ENCODE measurements around the gene SRSF1. TPM values are rescaled to one million over a fixed set of nuclear protein-coding genes. Genes with fewer than 3 reads are reported as not detected.

Gene SRSF1
- total RNA-seq, 2 experiments from 2014 or later, result 314 to 323 TPM

- POLR2A ChIA-PET, result no interaction called here
- no peaks in the 10 kb centered on the region for H3K36me3 Mint-ChIP-seq
- no peak overlapping the region for H3K27ac Mint-ChIP-seq
- H3K4me3 Mint-ChIP-seq, result no peak overlapping the region
- DNase-seq (no peak), ATAC-seq (ENCODE audit: low read depth) (no peak)
- H3K4me1 Mint-ChIP-seq, result no peaks in the 10 kb centered on the region
- H3K9me3 Mint-ChIP-seq, result no peaks in the 10 kb centered on the region
- H3K27me3 Mint-ChIP-seq, result peaks cover 24% of the 10 kb centered on the region
Measured at GRCh38 chr17:58041161-58041560, 34.1 kb upstream of the SRSF1 start.

DNA sequence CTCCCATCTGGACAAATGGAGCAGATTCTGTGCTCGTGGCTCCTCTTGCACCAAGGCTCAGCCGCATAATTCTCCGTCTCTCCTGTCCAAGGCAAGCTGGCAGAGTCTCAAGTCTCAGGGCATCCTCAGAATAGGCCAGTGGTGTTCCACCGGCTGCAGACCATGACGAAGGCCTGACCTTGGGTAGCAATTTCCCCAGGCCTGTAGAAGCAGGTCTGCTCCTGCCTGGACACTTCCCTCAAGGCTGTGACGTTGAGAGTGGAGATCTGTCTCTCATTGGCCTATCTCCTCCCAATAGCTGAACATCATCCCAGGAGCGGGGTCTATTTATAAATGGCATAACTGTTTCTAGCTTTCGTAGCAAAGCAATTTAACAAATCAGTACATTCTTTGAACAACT, 33.3 kb upstream of the SRSF1 start:
- H3K36me3 Mint-ChIP-seq, result no peaks in the 10 kb centered on the region
- ATAC-seq (ENCODE audit: low read depth) (no peak), DNase-seq (no peak)
- peaks cover 24% of the 10 kb centered on the region for H3K27me3 Mint-ChIP-seq
- no peaks in the 10 kb centered on the region for H3K9me3 Mint-ChIP-seq
- no peak overlapping the region for H3K27ac Mint-ChIP-seq
- no peak overlapping the region for H3K4me3 Mint-ChIP-seq
- no peaks in the 10 kb centered on the region for H3K4me1 Mint-ChIP-seq
- POLR2A ChIA-PET, result no interaction called here

DNA sequence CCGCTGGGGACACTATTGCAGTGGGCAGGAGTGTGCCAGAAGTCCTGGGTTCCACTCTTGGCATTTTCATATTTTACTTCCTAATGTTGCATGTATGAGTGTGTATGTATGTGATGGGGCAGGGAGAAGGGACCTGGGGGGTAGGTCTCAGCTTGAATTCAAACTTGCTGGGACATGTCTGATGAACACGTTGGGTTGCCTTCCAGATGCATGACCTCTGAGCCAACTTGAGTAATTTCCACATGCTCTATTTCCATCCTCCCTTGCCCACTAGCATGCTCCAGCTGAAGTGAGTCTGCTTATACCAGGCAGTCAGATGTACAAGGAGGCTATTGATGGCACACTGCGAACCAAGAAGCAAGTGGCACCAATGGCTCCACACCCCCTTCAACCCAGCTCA, 32.9 kb upstream of the SRSF1 start:
- Mint-ChIP-seq H3K4me3 (no peak overlapping the region), H3K4me1 (no peaks in the 10 kb centered on the region), H3K27me3 (peaks cover 24% of the 10 kb centered on the region), H3K27ac (no peak overlapping the region), H3K9me3 (no peaks in the 10 kb centered on the region), H3K36me3 (no peaks in the 10 kb centered on the region)
- DNase-seq (no peak), ATAC-seq (ENCODE audit: low read depth) (no peak)
- POLR2A ChIA-PET, result no interaction called here

DNA sequence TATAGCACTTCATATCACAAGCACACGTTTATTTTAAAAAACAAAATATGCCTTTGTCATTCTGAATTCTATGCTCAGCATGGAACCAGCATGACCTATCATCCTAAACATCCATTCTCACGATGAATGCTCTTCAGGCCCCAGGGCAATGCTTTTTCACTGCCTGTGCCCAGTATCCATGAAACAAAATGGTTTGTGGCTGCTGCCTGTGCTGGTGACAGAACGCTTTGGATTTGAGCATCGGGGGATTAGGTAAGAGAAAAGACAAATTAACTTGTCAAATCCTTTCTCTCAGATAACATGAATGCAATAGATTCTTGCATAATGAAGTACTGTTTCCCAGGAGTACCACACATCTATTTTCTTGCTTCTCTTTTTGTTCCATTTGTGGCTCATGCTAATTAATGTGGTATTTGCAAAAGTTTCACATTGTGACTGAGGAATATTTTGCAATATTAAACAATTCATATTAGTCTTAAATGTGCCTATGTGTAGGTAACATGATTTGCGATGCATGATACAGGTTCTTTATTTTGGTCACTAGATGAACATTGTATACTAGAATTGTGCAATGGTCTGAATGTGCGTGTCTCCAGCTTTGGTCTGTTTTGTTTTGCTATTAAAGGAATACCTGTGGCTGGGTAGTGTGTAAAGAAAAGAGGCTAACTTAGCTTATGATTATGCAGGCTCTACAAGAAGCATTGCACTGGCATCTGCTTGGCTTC, 25.8 kb upstream of the SRSF1 start:
- peaks cover 5% of the 10 kb centered on the region for H3K9me3 Mint-ChIP-seq
- POLR2A ChIA-PET, result no interaction called here
- H3K4me1 Mint-ChIP-seq, result peaks cover 1% of the 10 kb centered on the region
- no peak overlapping the region for H3K27ac Mint-ChIP-seq
- no peak overlapping the region for H3K4me3 Mint-ChIP-seq
- DNase-seq (no peak), ATAC-seq (ENCODE audit: low read depth) (no peak)
- peaks cover 28% of the 10 kb centered on the region for H3K27me3 Mint-ChIP-seq
- peaks cover 1% of the 10 kb centered on the region for H3K36me3 Mint-ChIP-seq

DNA sequence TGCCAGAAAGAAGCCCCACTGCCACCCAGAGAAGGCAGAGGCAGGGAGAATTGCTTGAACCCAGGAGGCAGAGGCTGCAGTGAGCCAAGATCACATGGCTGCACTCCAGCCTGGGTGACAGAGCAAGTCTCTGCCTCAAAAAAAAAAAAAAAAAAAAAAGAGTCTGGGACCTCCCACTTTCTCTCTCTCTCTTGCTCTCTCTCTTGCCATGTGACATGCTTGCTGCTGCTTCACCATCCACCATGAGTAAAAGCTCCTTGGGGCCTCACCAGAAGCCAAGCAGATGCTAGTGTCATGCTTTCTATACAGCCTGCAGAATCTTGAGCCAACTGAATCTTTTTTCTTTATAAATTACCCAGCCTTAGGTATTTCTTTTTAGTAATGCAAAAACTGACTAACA, 21.5 kb upstream of the SRSF1 start:
- POLR2A ChIA-PET, result no interaction called here
- no peak overlapping the region for H3K27ac Mint-ChIP-seq
- peaks cover 1% of the 10 kb centered on the region for H3K36me3 Mint-ChIP-seq
- peaks cover 1% of the 10 kb centered on the region for H3K4me1 Mint-ChIP-seq
- ATAC-seq (ENCODE audit: low read depth), result no peak
- no peak for DNase-seq
- H3K4me3 Mint-ChIP-seq, result no peak overlapping the region
- H3K9me3 Mint-ChIP-seq, result peaks cover 5% of the 10 kb centered on the region
- peaks cover 46% of the 10 kb centered on the region for H3K27me3 Mint-ChIP-seq

DNA sequence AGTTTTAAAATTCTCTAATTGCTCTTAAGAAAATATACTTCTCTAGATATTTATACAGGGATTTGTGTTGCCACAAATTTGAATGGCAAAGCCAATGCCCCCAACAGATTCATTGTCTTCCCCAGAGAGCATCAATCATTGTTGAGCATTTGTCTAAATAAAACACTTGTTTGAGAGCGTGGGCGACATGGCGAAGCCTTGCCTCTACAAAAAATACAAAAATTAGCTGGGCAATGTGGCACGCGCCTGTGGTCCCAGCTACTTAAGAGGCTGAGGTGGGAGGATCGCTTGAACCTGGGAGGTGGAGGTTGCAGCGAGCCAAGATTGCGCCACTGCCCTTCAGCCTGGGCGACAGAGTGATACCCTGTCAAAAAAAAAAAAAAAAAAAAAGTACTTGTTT, 13.4 kb upstream of the SRSF1 start:
- no peak for ATAC-seq (ENCODE audit: low read depth)
- Mint-ChIP-seq H3K27me3 (peaks cover 28% of the 10 kb centered on the region), H3K4me1 (no peaks in the 10 kb centered on the region), H3K36me3 (no peaks in the 10 kb centered on the region), H3K9me3 (peaks cover 2% of the 10 kb centered on the region), H3K4me3 (no peak overlapping the region), H3K27ac (no peak overlapping the region)
- DNase-seq, result no peak
- POLR2A ChIA-PET, result no interaction called here

DNA sequence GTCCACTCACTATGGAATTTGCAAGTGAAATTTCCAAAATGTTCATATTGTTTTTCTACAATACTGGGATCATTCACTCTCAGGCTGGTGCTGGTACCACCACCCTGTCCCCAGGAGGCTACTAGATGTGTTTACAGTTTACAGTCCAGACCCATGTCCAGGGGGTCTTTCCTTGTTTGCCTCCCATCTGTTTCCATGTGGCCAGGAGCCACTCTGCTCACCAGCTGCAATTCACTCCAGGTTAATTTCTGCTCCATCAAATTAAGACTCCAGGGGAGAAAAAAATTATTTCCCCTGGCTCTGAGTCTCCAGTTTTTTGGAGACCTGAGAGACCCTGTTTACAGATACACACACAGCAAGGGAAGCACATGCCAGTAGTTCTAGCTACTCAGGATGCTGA, 12.5 kb upstream of the SRSF1 start:
- H3K9me3 Mint-ChIP-seq, result peaks cover 2% of the 10 kb centered on the region
- DNase-seq (no peak), ATAC-seq (ENCODE audit: low read depth) (no peak)
- no peaks in the 10 kb centered on the region for H3K4me1 Mint-ChIP-seq
- H3K4me3 Mint-ChIP-seq, result no peak overlapping the region
- H3K27ac Mint-ChIP-seq, result no peak overlapping the region
- peaks cover 24% of the 10 kb centered on the region for H3K27me3 Mint-ChIP-seq
- POLR2A ChIA-PET, result no interaction called here
- no peaks in the 10 kb centered on the region for H3K36me3 Mint-ChIP-seq

DNA sequence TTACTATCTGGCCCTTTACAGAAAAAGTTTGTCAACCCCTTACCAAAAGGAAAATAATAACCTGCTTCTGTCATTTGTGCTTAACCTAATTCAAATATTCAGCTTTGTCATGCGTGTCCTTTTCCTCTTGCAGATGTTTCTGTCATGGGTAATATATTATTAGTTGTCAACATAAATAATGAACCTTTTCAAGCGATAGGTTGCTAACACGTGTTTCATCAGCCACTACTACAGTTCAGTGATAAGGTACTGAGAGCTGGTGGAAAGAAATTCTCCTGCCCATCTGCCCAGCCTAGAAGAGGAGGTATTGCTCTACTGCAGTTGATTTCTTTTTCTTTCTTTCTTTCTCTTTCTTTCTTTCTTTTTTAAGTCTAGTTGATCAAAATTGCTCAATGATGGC, 12.0 kb upstream of the SRSF1 start:
- Mint-ChIP-seq H3K4me1 (no peaks in the 10 kb centered on the region), H3K27ac (no peak overlapping the region), H3K36me3 (no peaks in the 10 kb centered on the region), H3K9me3 (peaks cover 2% of the 10 kb centered on the region), H3K4me3 (no peak overlapping the region), H3K27me3 (peaks cover 24% of the 10 kb centered on the region)
- DNase-seq, result no peak
- ATAC-seq (ENCODE audit: low read depth), result no peak
- POLR2A ChIA-PET, result no interaction called here

DNA sequence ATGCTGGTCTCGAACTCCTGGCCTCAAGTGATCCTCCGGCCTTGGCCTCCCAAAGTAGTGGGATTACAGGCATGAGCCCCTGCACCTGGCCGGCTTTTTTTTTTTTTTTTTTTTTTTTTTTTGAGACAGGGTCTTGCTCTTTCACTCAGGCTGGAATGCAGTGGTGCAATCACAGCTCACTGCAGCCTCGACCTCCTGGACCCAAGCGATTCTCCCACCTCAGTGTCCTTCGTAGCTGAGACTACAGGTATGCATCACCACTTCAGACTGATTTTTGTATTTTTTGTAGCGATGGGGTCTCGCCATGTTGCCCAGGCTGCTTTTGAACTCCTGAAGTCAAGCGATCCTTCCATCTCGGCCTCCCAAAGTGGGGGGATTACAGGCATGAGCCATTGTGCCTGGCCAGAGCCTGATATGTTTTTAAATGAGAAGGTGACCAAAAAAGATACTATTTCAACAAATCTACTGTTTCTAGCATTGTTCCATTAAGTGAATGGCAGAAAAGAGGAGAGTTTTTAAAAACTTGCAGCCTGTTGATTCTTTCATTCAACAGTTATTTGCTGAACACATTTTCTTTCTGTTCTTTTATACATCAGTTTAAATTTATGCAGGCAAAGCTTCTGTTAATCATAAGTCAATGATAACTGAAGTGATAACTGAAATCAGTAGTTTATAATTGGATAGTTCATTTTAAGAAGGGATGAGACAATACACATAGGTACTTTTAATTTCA, 3.2 kb upstream of the SRSF1 start:
- Mint-ChIP-seq H3K36me3 (peaks cover 20% of the 10 kb centered on the region), H3K27ac (no peak overlapping the region), H3K27me3 (no peaks in the 10 kb centered on the region), H3K4me1 (peaks cover 19% of the 10 kb centered on the region), H3K4me3 (no peak overlapping the region), H3K9me3 (no peaks in the 10 kb centered on the region)
- ATAC-seq (ENCODE audit: low read depth) (no peak), DNase-seq (no peak)
- POLR2A ChIA-PET, result interaction anchor here (0.7 kb wide), 1 partner anchor 40 kb away, joined by 6 read pairs; no protein-coding TSS in a partner anchor

- POLR2A ChIA-PET, result interaction anchor here (0.7 to 4.6 kb wide), 26 partner anchors 11 to 623 kb away, joined by 3 to 49 read pairs (median 4); partner anchors contain the start of genes CUEDC1, DYNLL2, MRPS23 and SUPT4H1
- ATAC-seq (ENCODE audit: low read depth) (peak; percentile 21), DNase-seq (no peak)
- peak overlapping the region; percentile 98 for H3K4me3 Mint-ChIP-seq
- H3K27ac Mint-ChIP-seq, result peak overlapping the region; percentile 99
- peaks cover 35% of the 10 kb centered on the region for H3K4me1 Mint-ChIP-seq
- H3K27me3 Mint-ChIP-seq, result no peaks in the 10 kb centered on the region
- H3K36me3 Mint-ChIP-seq, result peaks cover 31% of the 10 kb centered on the region
- H3K9me3 Mint-ChIP-seq, result no peaks in the 10 kb centered on the region
Measured at GRCh38 chr17:58007781-58008706, 998 bp upstream of the SRSF1 start.

GRCh38 chr17:58006560-58006923, 504 bp downstream of the SRSF1 start:
- peaks cover 46% of the 10 kb centered on the region for H3K4me1 Mint-ChIP-seq
- peaks cover 35% of the 10 kb centered on the region for H3K36me3 Mint-ChIP-seq
- no peaks in the 10 kb centered on the region for H3K9me3 Mint-ChIP-seq
- POLR2A ChIA-PET, result interaction anchor here (0.9 to 4.6 kb wide), 18 partner anchors 10 to 508 kb away, joined by 3 to 49 read pairs (median 4); partner anchors contain the start of genes CUEDC1, MRPS23, MTMR4 and VEZF1
- peak overlapping the region; percentile 99 for H3K27ac Mint-ChIP-seq
- peak overlapping the region; percentile 98 for H3K4me3 Mint-ChIP-seq
- ATAC-seq (ENCODE audit: low read depth) (no peak), DNase-seq (peak; percentile 66)
- H3K27me3 Mint-ChIP-seq, result no peaks in the 10 kb centered on the region

DNA sequence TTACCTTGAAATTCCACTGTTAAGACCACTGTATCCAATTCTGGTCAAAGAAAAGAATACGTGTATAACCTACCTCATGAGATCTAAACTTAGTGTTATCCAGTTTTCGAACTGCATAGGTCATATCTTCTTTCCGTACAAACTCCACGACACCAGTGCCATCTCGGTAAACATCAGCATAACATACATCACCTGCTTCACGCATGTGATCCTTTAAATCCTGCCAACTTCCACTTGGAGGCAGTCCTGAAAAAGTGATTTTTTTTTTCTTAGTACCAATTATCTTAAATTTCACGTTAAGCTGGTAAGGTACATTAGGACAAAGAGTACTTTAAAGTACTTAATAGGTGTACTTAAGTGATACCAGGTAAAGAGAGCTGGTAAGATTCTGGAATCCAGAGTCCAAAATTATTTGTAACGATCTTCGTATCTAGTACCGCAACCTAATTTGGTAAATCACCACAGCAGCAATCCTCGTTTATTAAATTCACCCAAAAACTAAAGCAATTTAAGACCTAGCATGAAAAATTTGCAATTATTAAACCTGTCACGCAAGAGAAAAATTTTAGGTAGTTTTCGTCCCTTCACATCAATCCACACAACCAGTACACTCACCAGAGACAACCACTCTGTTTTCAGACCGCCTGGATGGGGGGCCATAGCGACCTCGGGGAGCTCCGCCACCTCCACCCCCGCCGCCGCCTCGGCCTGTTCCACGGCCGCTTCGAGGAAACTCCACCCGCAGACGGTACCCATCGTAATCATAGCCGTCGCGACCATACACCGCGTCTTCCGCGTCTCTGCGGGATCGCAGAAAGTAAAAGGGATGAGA, 1.1 kb downstream of the SRSF1 start:
- no peak for DNase-seq
- POLR2A ChIA-PET, result interaction anchor here (0.9 to 4.6 kb wide), 12 partner anchors 9 to 508 kb away, joined by 3 to 49 read pairs (median 4); partner anchors contain the start of genes MRPS23, MTMR4 and VEZF1
- H3K27ac Mint-ChIP-seq, result peak overlapping the region; percentile 99
- H3K36me3 Mint-ChIP-seq, result peaks cover 35% of the 10 kb centered on the region
- no peaks in the 10 kb centered on the region for H3K27me3 Mint-ChIP-seq
- H3K4me1 Mint-ChIP-seq, result peaks cover 49% of the 10 kb centered on the region
- peak overlapping the region; percentile 98 for H3K4me3 Mint-ChIP-seq
- no peak for ATAC-seq (ENCODE audit: low read depth)
- H3K9me3 Mint-ChIP-seq, result no peaks in the 10 kb centered on the region
